Endometrial microvascular endothelial cells (primary cell): ENCODE data around the gene PSAT1. TPM values are rescaled to one million over a fixed set of nuclear protein-coding genes. Genes with fewer than 3 reads are reported as not detected.
"Not testable (repeated sequence)": the region's sequence is repeated elsewhere in the genome, so short reads cannot be mapped to it uniquely, and the experiment has no call there.

Experiments used
- in situ Hi-C: cut with HindIII; loops from 2 replicates; pipeline ENCODE4 v1.10.0; 2017; ENCODE audit warnings: low sequenced_read_pairs, low pct_unique_long_range_greater_than_20kb; ENCODE audit errors: inconsistent ontology term
- total RNA-seq: library from RNA; depleted of rRNA; stranded (reverse); fragments of >200 nt; gene quantifications from one replicate; pipeline ENCODE4 v1.2.3, GENCODE V29; 2015; ENCODE audit errors: inconsistent ontology term

PSAT1 gene
- 47.4 TPM for total RNA-seq

DNA sequence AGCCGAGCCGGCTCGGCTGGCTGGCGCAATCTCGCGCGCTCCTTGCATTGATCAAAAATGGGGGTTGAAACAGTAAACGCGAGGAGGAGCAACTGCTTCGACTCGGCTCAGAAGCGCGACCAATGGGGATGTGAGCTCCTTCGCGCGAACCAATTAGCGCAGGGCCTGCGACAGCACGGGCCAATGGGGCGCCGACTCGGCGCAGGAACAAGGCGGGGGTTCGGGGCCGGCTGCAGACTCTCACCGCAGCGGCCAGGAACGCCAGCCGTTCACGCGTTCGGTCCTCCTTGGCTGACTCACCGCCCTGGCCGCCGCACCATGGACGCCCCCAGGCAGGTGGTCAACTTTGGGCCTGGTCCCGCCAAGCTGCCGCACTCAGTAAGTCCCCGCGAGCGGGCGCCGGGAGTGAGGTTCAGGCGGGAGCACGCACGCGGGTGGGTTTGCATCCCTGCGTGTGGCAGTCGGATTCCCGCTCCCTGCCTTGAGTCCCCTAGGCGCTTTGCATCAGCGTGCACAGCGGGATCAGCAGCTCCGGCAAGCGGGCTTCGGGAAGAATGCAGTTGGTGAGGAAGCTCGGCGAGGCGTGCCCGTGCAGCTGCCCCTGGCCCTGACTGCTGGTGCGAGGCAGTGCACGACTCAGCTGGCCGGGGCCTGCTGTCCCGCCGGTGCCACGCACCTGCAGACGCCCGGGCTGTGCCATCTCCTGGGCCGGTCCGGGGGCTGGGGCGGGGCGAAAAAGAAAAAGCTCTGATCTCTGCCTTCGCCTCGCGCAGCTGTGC lies at the start of gene PSAT1:
TSS of gene PSAT1 (plus strand) at position 233 of the 779 bp plus-strand sequence. CDS start at position 319, 86 bp downstream.
- in situ Hi-C loops = no loop called here

DNA sequence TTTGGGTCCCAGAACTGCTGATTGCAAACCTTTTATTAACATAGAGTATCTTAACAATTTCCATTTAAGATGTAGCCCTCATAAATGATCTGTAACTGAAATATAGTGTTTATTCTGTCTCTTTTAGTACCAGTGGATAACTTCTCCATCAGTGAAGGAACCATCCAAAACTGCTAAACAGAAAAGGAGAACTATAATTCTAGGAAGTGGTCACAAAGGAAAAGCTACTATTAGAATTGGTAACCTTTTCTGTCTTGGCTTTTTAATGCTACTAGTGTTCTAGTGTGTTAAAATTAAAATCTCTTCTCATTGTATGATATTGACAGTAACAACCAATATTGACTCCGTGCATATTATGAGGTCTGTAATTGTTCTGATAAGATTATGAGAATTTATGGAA lies 48.3 kb upstream of the PSAT1 start:
- in situ Hi-C loops = no loop called here

DNA sequence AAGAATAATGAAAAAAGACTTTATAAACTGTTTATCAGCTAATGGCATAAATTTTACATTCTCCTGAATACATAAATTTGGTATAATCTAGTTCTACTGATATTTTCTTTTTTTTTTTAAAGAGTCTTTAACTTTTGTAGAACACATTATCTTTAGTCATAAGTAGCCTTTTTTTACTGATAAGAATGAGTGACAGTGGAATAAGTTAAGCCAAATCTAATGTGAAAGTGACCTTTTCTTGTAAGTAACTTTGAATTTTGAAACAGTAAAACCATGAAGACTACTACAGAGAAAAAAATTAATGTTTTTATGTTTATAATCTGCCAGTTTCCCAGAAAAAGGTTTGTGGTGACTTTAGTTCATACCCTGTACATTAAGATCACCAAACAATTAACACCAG lies 47.4 kb upstream of the PSAT1 start:
- in situ Hi-C loops = no loop called here

DNA sequence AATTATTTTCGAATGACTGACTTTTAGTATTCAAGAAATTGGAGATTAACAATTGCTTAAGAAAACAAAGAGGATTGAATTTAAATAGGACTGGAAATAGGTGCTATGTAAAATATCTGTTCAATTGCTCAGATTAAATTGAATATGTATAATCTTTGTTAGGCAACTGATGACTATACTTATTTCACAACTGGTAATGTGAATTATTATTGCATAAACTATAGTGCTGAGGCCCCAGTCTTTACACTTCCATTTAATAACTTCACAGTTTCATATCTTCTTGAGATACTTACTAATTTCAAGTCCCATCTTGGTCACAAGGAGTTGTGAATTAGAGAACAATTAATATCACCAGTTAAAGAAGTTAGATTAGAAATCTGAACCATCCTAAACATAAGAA lies 44.3 kb upstream of the PSAT1 start:
- in situ Hi-C loops = no loop called here

DNA sequence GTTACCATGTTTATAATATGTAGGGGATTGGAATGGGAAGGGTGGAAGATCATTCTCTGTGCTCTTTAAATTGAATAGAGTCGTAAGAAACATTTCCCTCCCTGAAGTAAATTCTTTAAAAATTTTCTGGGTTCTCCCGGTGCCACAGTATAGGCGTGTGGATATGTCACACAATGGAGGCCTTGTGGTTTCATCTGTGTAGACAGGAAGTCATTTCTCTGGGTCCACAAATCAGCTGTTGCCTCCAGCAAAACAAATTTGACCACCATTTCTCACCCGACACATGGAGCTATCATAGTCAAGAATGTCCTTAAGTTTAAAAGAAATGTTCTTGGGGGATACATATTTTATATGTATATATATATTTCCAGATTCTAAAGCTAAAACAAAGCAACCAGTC lies 43.6 kb upstream of the PSAT1 start:
- in situ Hi-C loops = no loop called here

DNA sequence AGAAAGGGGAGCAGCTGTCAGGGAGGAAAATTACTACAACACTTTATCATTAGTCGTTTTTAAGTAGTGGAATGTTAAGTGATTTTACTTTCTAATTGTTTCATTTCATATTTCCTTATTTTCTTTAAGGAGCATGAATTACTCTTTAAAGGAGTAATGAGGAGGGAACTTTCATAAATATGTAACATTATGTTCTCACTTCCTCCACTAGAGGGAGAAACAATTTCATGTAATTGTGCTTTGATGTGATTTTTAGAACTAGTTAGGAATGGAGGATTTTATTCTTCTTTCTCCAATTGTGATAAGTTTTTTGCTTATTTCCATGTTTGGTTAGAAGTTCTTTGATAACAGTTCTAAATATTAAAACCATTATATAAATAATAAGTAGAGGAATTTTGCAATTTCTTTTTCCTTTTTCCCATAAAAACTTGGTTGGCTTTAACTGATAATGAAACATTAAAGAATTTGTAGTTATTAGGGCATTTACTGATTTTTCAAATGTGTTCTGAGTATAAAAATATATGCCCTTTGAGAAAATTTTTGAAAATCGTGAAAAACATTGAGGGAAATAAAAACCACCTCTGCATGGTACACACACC lies 35.4 kb upstream of the PSAT1 start:
- in situ Hi-C loops = no loop called here

DNA sequence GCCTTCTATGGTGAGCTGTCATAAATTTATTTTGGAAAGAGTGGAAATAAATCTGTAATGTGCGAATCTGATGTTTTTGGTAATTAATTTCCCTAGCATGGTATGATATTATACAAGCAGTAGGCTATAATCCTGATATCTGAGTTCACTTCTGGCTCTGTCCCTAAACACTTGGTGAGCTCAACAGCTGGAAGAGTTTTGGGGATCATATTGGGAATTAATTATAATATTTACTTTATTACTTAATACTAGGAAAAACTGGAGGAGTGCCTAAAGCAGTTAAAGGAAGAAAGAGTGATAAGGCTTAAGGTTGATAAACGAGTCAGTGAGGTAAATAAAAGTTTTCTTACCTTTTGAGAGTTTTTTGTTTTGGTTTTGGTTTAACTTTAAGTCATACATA lies 34.3 kb upstream of the PSAT1 start:
- in situ Hi-C loops = no loop called here

DNA sequence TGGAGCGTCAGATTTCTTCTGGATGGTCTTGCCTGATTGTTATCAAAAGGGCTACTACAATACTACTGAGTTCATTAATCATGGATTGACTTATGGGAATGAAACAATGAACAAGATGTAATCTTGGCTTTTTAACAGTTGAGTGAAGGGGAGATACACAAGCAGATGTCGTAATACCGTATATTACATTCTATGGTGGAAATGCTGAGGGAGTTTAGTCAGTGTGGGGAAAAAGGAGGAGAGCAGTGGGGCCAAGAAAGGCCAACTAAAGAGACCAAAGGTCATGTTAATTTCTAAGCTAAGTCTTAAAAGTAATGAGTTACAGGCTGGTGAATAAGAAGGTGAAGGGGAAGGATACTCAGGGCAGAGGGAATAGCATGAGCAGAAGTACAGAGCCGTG lies 29.0 kb upstream of the PSAT1 start:
- in situ Hi-C loops = no loop called here

DNA sequence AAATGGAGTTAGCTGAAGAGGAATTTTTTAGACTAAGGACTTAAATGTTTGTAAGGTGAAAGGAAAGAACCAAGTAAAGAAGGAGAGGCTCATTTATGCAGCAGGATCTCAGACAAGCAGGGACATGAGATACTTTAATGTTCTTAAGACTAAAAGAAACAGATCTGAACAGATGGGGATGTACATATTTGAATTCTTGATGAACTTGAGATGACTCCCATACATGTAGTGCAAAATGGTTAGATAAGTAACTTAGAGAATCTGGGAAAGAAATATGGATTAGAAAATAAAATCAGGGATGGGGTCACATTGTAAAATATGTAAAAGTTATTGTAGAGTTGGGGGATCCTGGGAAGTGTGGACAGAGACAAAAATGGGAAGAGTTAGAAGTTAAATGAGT lies 27.1 kb upstream of the PSAT1 start:
- in situ Hi-C loops = no loop called here

DNA sequence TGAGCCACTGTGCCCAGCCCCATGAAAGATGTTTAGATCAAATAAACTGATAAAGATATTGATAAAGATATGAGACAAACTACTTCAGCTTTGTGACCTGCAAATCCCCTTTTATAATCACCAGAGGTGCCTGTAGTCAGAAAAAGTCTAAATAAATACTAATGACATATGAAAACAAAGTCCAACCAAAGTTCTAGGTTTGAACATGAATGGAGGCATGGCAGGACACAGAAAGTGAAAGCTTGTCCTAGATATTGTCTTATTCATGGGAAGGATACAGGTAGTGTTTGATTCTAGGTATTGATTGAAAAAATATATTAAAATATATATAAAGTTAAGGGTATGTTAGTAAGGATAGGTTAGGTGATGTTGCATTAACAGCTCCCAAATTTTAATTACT lies 24.6 kb upstream of the PSAT1 start:
- in situ Hi-C loops = no loop called here

DNA sequence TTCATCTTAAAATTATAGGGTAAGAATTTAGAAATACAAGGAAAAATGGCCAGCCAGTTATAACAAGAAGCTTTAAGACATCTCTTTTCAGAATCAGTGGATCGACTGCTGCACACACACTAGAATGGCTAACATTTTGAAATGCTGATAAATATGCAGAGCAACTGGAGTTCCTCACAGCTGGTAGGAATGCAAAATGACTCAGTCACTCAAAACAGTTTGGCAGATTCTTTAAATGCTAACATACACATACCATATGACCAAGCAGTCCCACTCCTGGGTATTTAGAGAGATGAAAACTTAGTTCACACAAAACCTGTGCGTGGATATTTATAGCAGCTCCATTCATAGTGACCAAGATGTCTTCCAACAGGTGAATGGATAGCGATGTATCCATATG lies 23.2 kb upstream of the PSAT1 start:
- in situ Hi-C loops = no loop called here

DNA sequence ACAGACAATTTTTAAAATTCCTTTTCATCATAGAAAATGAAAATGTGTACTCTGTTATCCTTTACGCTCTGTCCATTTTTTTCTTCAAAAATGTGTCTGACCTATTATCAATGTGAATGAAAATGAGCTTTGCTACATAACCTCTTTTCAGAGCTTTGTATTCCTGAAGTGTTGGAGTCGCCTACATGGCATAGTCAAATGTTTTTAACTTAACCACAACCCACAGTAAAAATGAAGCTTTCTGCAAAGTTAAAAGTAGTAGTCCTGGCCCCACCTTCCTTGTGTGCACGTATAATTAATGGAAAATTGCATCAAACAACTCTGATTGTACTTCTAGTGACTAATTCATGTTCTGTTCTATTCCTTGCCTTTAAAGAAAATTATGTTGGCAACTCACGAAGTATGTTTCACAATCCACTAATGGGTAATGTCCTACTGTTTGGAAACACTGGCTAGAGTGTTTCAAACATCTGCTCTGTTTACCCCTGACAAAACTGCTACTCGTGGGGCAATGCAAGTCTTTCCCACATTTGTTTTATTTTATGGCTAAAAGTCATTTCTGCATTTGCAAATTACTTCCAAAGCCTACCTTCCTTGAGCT lies 18.6 kb upstream of the PSAT1 start:
- in situ Hi-C loops = no loop called here

DNA sequence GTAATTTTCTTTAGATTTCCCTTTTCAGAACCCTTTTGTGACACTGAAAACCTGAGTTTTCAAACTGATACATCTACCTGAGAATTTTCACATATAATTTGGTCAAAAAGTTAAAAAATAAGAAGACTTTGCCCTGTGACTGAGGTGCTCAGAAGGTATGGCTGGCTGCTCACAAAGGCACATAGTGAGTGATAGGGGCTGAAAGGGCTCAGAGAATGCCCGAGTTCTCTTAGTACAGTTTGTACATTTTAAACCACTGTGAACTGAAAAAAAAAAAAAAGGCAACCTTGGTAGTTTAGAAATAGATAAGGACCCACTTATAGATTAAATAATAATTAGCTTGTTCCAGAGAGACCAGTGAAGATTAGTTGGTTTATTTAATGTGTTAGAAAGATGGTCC lies 18.1 kb upstream of the PSAT1 start:
- in situ Hi-C loops = no loop called here

DNA sequence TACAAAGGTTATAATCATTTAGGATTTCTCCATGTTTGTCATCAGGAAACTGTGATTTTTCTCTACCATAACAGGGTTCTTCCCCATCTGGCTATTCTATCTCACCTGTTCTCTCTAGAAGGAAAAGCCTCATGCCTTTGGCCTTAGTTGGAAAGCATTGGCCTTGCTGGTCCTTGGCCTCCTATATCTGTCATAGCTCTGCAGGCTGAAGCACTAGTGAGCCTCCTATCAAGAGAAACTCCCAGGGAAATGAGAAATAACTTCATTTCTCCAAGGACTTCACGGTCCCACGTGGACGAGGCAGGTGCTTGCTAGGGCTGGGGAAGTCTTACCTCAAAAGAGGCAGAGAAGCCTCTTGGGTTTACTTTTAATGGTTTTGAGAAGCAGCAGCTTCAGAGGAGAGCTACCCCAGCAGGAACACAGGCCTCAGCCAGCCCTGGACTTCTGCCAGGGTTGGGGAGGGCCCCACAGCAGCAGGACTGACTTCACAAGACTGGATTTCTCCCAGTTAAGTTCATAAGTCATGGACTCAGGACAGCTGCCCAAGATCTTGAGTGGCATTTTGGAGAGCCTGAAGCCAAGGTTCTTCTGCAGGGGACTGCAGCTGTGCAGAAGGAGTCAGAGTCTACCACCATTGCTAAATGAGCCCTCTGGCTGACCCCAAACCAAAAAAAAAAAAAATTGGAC lies 15.8 kb upstream of the PSAT1 start:
- in situ Hi-C loops = no loop called here

DNA sequence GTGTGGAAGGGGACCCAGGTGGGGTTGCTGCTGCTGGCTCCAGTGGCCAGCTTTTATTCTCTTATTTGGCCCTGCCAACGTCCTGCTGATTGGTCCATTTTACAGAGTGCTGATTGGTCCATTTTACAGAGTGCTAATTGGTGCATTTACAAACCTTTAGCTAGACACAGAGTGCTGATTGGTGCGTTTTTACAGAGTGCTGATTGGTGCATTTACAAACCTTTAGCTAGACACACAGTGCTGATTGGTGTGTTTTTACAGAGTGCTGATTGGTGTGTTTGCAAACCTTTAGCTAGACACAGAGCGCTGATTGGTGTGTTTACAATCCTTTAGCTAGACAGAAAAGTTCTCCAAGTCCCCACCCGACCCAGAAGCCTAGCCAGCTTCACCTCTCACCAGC lies 12.7 kb upstream of the PSAT1 start:
- in situ Hi-C loops = not testable (repeated sequence)

DNA sequence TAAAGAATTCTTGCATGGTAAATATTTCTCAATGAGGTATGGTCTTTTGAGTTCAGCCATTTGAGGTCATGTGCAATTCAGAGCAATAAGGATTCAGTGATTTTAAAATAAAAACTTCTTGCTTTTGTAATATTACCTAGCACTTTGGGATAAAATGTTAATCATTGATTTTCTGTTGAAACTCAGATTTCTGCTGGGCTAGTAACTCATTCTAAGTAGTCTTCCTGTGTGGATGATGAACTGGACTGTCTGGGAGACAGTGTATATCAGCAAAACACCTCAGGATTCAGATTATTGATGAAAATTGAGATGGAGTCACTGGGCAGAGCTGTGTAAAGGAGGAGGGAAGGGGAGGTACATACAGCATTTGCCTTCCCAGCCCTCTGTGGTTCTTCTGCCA lies 10.8 kb upstream of the PSAT1 start:
- in situ Hi-C loops = no loop called here

DNA sequence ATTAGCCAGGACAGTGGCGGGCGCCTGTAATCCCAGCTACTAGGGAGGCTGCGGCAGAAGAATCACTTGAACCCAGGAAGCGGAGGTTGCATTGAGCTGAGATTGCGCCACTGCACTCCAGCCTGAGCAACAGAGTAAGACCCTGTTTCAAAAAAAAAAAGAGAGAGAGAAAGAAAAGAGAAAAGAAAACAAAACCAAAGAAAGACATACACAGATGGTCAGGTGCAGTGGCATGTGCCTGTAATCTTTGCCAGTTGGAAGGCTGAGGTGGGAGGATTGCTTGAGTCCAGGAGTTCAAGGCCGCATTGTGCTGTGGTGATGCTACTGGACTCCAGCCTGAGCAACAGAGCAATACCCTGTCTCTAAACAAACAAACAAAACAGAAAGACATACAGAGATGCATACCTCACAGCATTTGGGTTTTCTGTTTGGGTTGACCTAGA lies 10.0 kb upstream of the PSAT1 start:
- in situ Hi-C loops = no loop called here

DNA sequence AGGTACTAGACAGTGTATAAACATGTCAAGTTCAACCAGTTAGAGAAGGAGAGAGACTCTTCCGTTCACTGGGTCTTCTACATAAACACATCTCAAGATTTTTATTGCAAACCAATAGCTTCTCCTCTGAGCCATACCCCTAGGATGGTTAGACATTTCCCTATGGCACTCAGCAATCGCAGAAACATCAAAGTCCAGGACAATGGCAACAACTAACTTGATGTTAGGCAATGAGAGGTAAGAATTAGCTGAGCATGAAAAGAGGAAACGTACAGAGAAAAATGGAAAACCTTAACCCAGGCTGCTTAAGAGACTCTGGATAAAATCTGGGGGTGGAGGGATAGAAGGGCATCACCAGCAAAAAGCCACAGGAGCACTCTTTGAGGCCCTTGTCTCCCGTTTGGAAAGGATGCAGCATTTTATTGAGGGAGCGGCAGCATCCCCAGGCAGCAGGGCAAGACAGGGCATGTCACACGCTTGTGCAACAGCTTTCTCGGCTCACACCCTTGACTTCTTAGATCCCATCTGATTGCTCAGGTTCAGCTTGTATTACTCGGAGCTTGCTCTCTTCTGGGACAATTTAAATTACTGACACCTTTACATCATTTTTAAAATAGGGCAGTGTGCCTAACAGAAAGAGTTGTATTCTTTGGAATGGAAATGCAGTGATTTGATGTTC lies 8.6 kb upstream of the PSAT1 start:
- in situ Hi-C loops = no loop called here

DNA sequence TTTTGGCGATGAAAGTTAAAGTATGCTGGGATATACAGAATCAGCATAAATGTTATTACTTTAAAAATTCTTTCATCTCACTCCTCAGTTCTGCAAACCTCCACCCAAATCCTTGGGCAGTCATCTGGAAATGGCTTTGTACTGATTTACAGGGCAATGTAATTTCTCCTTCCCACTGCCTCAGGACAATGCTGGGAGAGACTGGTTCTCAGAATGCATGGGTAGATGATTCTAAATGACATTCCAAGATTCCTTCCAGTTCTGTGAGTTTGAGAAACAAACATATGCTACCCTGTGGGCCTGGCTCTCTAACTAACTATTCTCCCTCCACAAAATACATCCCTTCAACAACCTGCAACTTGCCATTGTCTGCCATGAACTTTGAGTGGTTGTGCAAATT lies 7.5 kb upstream of the PSAT1 start:
- in situ Hi-C loops = no loop called here
